GM10266 (cell line): ENCODE results near the gene CLEC19A.
"Not testable (repeated sequence)": the region's sequence is repeated elsewhere in the genome, so short reads cannot be mapped to it uniquely, and the experiment has no call there.

ENCODE experiments used
- DNase-seq: peaks from one replicate; pipeline ENCODE4 v3.0.0; 2012; ENCODE audit errors: extremely low spot score
- TF ChIP-seq, protein P1 (sequence below): IDR thresholded peaks from 2 replicates; pipeline ENCODE4 v1.5.1; 2012; ENCODE audit warnings: mild to moderate bottlenecking, low read depth; ENCODE audit not compliant: control insufficient read depth, insufficient read depth; ENCODE audit errors: missing control alignments

CLEC19A gene

DNA sequence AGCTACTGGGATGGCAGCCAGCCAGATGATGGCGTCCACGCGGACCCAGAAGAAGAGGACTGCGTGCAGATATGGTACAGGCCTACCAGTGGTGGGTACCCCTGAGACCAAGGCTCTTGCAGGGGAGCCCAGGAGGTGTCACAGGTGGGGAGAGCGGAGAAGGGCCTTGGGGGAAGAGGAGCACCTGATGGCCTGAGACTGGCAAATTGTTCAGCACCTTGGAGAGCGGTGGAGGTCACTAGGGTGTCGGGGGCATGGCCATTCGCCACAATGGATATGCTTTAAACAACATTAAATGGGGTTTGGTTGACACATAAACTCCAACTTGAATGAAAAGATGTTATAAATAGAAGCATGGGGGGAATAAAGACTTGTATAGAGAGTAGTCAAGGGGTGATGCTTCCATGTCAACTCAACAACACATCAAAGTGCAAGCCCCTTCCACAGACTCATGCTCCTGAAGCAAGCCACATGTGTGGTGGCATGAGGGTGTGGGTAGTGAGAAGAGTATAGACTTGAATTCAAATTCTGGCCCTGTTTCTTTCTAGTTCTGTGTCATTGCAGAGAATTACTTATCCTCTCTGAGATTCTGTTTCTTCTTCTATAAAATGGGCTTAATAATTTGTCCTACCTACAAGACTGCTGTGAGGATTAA lies 22.2 kb downstream of the CLEC19A start:
- no peak for DNase-seq
- TF ChIP-seq, protein P1, sequence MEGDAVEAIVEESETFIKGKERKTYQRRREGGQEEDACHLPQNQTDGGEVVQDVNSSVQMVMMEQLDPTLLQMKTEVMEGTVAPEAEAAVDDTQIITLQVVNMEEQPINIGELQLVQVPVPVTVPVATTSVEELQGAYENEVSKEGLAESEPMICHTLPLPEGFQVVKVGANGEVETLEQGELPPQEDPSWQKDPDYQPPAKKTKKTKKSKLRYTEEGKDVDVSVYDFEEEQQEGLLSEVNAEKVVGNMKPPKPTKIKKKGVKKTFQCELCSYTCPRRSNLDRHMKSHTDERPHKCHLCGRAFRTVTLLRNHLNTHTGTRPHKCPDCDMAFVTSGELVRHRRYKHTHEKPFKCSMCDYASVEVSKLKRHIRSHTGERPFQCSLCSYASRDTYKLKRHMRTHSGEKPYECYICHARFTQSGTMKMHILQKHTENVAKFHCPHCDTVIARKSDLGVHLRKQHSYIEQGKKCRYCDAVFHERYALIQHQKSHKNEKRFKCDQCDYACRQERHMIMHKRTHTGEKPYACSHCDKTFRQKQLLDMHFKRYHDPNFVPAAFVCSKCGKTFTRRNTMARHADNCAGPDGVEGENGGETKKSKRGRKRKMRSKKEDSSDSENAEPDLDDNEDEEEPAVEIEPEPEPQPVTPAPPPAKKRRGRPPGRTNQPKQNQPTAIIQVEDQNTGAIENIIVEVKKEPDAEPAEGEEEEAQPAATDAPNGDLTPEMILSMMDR: no peak

DNA sequence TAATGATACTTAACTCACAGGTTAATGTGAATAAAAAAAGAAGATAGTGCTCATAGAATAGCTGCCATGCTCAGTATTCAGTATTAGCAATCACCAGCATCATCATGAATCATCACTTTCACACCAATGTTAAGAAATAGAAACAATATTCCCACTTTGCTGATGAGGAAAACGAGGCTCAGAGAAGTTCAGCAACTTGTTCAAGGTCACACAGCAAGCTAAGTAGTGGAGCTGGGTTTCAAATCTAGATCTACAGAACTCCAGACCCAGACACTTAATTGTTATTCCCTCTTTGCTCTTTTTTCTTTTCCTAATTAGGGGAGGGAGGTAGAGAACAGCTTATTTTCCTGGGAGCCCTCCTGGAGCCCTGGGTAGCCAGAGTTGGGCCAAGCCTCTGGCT lies 22.9 kb downstream of the CLEC19A start:
- TF ChIP-seq, protein P1: no peak
- no peak for DNase-seq

DNA sequence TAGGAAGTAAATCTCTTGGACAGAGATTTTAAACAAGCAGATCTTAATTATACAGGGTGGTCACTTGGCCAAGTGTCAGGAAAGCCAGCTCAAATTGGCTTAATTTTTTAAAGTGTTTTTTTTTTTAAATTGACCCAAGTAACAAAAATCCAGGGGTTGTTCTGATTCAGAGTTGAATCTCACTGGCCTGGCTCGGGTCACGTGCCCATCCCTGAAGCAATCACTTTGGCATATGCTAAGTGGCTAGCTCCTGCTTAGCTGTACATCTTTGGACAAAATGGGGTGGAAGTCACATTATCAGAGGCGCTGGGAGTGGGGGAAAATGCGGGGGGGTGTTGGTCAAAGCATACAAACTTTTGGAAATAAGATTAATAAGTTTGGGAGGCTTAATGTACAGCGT lies 23.6 kb downstream of the CLEC19A start:
- TF ChIP-seq, protein P1: no peak
- DNase-seq: no peak

DNA sequence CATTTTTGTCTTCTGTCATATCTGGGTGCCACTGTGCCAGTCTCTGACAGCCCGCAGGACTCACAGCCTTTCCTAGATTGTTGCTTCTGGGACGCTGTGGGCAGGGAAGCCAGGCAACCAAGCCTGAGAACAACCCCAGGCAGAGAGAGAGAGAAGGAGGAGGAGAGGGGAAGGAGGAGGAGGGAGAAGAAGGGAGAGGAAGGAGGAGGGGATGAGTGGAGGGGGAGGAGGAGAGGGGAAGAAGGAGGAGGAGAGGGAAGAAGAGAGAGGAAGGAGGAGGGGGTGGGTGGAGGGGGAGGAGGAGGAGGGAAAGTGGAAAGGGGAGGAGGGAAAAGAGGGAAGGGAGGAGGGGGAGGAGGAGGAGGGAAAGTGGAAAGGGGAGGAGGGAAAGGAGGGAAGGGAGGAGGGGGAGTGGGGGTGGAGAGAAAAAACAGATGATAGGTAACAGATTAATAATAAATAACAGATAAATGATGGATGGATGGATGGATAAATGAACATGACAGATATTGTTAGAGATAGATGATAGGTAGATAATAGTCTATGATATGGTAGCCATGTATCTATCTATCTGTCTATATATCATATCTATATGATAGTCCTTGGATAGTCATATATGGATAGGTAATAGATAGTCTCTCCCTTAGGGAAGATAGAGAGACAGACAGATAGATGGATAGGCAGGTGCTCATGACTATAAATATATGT lies 29.3 kb downstream of the CLEC19A start:
- TF ChIP-seq, protein P1: no peak
- no peak for DNase-seq

DNA sequence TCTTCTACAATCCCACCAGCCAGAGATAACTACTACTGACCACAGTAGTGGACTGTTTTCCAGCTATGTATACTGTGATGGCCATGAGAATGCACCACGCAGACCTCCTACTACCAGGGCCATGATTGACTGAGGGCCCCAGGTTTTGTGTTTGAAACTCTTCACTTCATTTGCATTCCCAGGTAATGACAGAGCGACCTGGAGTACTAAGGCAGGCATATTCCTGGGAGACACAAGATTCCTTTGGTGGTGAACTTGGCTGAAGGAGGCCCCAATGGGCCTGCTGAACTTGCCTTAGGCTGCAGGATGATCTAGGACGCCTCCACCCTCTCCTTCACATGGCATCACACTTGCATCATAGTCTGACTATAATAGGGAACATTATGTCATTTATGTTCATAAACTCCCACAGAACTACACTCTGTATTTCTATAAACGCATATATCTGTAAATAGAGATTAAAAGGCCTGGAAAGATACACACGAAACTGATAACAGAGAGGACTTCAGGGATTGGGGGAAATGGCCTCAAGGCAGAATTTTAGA lies 30.4 kb downstream of the CLEC19A start:
- TF ChIP-seq, protein P1: no peak
- DNase-seq: no peak

DNA sequence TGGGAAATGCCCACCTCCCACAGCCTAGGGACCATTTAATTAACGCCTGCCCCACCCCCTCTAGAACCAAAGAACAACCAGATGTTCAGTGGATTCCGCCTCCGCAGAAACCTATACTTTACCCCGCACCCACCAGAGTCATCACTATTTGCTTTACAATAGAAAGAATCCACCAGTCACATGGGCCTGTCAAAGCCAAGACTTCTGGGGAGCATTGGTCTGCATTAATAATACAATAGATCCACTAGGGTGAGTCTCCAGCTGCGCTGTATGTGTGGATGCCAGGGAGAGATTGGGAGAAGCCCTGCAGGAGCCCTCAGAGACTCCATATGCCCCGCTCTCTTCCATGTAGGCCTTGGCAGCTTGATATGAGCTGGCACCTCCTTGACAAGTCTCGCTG lies 31.3 kb downstream of the CLEC19A start:
- TF ChIP-seq, protein P1: no peak
- no peak for DNase-seq

DNA sequence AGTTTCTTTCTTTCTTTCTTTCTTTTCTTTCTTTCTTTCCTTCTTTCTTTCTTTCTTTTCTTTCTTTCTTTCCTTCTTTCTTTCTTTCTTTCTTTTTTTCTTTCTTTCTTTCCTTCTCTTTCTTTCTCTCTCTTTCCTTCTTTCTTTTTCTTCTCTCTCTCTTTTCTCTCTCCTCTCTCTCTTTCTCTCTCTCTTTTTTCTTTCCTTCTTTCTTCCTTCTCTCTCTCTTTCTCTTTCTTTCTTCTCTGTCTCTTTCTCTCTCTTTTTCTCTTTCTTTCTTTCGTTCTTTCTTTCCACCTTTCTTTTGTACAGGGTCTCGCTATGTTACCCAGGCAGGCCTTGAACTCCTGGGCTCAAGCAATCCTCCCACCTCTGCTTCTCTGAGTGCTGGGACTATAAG lies 35.7 kb downstream of the CLEC19A start:
- DNase-seq: not testable (repeated sequence)
